NCI-H2171 (cell line): ENCODE results near the gene FAM168B.

Experiments used
- DNase-seq: peaks from one replicate; lab custom pipeline; 2025; lab: John Stamatoyannopoulos, UW

The FAM168B gene

GRCh38 chr2:131055169-131056065 is 37.8 kb downstream of the FAM168B start:
- no peak for DNase-seq

DNA sequence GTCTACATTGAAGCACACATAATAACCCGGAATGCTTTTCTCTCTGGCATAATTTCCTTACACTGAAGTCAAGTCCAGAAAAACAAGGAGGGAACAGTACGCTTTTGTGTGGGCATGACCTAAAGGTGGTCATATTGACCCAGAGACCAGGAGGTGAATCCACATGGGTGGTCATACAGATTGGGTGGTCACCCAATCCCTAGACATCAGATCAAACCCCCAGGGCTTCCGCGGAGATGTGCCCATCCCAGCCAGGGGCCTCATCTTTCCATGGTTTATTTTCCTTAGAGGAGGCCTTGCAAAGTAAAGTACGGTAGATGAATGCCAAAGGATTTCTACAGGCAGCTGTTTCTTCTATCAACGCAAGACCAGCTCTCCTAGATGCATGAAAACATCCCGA is 38.8 kb downstream of the FAM168B start:
- no peak for DNase-seq

DNA sequence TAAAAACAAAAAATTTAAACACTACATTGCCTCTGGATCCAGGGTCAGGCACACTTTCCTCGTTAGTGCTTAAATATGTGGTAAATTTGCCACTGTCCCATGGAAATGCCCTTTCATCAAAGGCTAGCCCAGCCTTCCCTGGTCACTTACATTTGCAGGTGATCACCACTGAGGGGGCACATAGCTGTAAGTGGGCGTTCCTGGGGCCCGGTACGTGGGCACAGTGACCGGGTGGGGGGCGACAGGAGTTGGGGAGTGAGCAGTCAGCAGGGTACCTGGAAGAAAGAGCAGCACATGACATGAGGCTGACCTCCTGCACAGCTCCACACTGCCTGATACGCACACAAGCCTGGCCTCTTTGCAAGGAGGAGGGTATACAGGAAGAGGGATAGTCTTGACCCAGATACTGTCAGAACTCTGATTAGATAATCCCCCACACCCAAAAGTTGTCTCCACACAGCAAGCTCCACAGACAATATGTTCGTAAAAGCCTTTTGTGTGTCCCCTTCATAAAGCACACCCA is 40.5 kb downstream of the FAM168B start:
- DNase-seq = no peak

GRCh38 chr2:131050896-131051295 is 42.4 kb downstream of the FAM168B start:
- no peak for DNase-seq

DNA sequence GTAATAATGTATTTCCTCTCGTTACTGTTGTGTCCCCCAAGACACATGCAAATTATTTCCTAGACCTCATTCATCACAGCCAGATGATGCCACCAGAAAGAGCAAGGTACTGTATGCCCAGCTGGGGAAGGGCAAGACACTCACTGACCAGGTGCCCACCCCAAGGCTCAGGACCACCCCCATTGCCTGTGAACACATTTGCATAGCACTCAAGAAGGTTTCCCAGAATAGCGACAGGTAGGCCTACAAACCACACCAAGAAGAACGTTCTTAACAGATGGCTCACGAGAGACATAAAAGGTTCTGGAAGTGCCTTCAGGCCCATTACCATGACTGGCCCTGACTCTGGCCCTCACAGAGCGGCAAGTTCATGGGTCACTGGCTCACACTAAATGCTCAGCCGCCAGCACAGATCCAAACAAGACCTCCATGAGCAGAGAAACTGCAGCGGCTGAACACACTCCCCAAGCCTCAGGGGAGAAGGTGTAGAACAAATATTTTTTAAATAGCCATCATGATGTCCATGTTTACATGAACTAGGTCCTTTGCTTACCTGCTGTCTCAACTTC is 44.0 kb downstream of the FAM168B start:
- DNase-seq = no peak

DNA sequence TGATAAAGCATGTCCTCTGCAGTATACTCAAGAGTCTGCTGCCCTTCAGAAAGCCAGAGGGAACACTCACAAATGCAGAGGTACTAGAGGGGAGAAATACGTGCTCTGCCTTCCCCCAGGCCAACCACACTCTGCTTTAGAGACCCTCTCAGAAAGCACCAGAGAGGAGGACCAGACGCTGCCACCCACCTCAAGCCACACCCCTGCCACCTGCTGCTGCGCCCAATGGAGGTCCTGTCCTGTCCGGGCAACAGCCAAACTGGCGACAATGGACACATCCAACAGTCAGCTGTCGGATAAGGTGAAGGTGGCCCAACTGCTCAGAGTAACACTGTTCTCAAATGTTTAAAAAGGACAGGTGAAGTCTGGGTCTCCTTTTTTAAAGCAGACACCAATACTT is 44.6 kb downstream of the FAM168B start:
- no peak for DNase-seq

- no peak for DNase-seq
These were observed 45.2 kb downstream of the FAM168B start for GRCh38 chr2:131047920-131048560.

- DNase-seq = no peak
These were observed 46.2 kb downstream of the FAM168B start for GRCh38 chr2:131046918-131047652.

- DNase-seq = no peak
These were observed 47.0 kb downstream of the FAM168B start for GRCh38 chr2:131046028-131046917.

- no peak for DNase-seq
These were observed 47.8 kb downstream of the FAM168B start for GRCh38 chr2:131045286-131046027.

- DNase-seq = no peak
These were observed 48.5 kb downstream of the FAM168B start for GRCh38 chr2:131044757-131045150.

- DNase-seq = no peak
These were observed 49.0 kb downstream of the FAM168B start for GRCh38 chr2:131044075-131044756.

GRCh38 chr2:131043199-131044074 is 49.8 kb downstream of the FAM168B start:
- DNase-seq = no peak

DNA sequence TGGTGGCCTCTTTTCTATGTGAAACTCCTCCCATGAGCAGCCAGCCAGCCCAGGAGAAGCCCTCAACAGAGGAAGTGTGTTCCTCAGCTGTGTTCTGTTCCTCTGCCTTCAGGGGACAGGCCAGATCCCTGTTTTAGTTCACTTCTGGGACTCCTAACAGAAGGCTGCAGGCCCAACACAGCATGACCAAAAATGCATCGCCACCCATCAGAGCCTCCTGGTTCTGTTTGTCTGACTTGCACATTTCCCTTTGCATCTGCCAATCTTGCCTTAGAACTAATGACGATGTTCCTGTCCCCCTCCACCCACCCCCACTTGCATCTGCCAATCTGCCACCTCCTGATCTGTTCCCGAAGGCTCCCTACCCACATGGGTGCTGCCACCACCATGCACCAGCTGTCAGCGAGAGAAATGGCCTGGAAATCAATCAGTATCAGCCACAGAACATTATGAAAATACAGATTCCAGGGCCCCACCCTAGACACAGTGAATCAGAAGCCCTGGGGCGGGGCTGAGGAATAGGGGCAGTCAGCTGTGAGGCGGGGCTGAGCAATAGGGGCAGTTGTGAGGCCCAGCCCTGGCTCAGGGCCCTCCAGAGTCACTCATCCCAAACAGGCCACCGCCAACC is 51.0 kb downstream of the FAM168B start:
- no peak for DNase-seq

DNA sequence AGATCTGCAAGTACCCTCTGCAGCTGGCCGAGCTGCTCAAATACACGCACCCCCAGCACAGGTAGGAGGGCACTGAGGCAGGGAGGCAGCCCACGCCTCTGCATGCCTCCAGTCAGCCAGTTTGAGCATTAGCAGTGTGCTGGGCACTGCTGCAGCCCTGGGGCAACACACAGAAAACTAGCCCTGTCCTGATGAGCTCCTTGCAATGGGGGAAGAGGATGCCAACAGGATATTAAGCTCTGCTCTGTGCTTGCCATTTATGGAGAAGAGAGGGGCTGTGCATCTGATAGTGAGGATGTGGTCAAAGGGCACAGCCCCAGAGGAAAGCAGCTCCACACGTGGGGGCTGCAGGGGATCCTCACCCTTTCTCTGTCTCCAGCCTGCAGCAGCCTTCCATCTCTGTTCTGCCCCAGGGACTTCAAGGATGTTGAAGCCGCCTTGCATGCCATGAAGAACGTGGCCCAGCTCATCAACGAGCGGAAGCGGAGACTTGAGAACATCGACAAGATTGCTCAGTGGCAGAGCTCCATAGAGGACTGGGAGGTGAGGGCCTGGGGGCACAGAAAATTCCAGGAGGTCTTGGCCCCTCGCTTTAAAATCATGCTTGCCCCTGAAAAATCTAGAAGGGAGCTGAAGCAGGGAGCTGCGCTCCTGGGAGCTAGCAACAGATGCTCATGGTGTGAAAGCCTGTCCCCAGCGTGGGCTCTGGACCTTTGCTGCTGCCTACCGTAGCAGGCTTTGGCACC is 51.7 kb downstream of the FAM168B start:
- DNase-seq = no peak

- DNase-seq = no peak
These were observed 52.4 kb downstream of the FAM168B start for GRCh38 chr2:131040661-131041401.
